Measurements from ENCODE around the gene CDIP1. TPM values are rescaled to one million over a fixed set of nuclear protein-coding genes. Genes with fewer than 3 reads are reported as not detected.

Gene CDIP1
- total and polyA plus RNA-seq, 8 donors, result 13.6 to 24.4 (median 18.9) TPM

DNA sequence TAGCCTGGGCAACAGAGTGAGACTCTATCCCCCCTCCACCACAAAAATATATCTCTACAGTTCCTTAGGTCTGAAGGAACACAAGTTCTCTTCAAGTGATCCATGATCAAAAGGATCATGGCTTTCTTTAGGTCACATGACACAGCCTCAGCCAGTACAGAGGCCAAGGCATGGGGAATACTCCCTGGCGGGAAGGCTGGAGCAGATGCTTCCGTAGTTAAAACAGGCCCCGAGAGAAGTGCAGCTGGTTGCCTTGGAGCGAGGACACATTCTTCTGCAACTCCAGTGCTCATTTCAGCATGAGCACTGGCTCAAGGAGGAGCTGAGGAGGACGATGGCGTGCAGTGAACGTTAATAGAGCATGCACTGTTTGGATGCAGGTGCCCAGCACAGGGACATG lies 13.5 kb downstream of the CDIP1 start:
- FAIRE-seq, result no peak
- H3K9me3 ChIP-seq, result no peaks in the 10 kb centered on the region
- WGBS, 2 donors, result 64 to 67% methylated on average over 7 of the region's 7 CpGs
- no peaks in the 10 kb centered on the region for H3K36me3 ChIP-seq
- no peak for ATAC-seq
- intact Hi-C loops (cut with DNase I), result no loop called here
- TF ChIP-seq, protein P1, sequence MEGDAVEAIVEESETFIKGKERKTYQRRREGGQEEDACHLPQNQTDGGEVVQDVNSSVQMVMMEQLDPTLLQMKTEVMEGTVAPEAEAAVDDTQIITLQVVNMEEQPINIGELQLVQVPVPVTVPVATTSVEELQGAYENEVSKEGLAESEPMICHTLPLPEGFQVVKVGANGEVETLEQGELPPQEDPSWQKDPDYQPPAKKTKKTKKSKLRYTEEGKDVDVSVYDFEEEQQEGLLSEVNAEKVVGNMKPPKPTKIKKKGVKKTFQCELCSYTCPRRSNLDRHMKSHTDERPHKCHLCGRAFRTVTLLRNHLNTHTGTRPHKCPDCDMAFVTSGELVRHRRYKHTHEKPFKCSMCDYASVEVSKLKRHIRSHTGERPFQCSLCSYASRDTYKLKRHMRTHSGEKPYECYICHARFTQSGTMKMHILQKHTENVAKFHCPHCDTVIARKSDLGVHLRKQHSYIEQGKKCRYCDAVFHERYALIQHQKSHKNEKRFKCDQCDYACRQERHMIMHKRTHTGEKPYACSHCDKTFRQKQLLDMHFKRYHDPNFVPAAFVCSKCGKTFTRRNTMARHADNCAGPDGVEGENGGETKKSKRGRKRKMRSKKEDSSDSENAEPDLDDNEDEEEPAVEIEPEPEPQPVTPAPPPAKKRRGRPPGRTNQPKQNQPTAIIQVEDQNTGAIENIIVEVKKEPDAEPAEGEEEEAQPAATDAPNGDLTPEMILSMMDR (IDR thresholded peaks at IDR 0.05), result no peak
- H3K4me1 ChIP-seq, result peaks cover 16 to 25% (median 23%) of the 10 kb centered on the region in 3 donors
- peak overlapping the region in 1 of 4 donors; percentile 28 for H3K27ac ChIP-seq
- no peaks in the 10 kb centered on the region for H3K27me3 ChIP-seq
- H3K4me3 ChIP-seq, result no peak overlapping the region
- DNase-seq, result no peak

DNA sequence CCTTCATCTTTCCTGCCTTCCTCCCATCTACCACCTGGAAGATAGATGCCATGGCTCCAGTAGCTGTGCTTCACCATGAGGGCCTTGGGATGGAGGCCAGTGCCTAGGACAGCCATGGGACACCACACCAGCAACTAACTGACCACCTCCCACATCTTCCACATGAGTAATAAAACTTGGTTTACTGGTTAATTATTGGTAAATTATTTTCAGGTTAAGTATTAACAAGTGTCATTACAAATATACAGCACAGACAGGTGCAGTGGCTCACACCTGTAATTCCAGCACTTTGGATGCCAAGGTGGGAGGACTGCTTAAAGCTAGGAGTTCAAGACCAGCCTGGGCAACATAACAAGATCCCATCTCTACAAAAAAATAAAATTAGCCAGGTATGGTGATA lies 14.0 kb downstream of the CDIP1 start:
- Histone ChIP-seq H3K36me3 (no peaks in the 10 kb centered on the region), H3K4me3 (no peak overlapping the region), H3K9me3 (no peaks in the 10 kb centered on the region), H3K27me3 (no peaks in the 10 kb centered on the region), H3K4me1 (peaks cover 11 to 21% (median 19%) of the 10 kb centered on the region in 3 donors), H3K27ac (peak overlapping the region in 1 of 4 donors; percentile 28)
- intact Hi-C loops (cut with DNase I), result no loop called here
- ATAC-seq (no peak), FAIRE-seq (no peak), DNase-seq (peak in 1 of 6 donors; percentile 17)
- TF ChIP-seq, protein P1 (IDR thresholded peaks at IDR 0.05), result no peak

DNA sequence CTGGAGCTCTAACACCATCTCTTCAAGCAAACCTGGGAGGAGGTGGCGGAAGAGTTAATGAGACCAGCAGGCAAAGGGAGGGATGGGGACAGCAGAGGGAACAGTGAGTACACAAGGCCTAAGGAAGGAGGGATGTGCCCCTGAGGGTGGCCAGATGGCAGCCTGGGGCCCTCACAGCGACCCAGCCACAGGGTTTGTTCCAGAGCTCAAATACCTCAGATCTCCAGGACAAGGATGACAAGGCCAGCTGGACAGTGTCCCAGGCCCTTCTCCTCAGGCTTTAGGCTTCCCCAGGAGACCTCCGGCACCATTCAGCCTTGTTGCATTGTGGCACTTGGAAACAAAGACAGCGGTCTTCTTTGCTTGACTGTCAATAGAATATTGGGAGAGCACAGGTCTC lies 14.9 kb downstream of the CDIP1 start:
- no peaks in the 10 kb centered on the region for H3K9me3 ChIP-seq
- 78 to 85% methylated on average over 4 of the region's 4 CpGs for WGBS, 2 donors
- H3K4me3 ChIP-seq, result no peak overlapping the region
- TF ChIP-seq, protein P1 (IDR thresholded peaks at IDR 0.05), result no peak
- no peaks in the 10 kb centered on the region for H3K27me3 ChIP-seq
- DNase-seq, result peak in 1 of 6 donors; percentile 29
- H3K27ac ChIP-seq, result peak overlapping the region in 1 of 4 donors; percentile 23
- H3K36me3 ChIP-seq, result no peaks in the 10 kb centered on the region
- peaks cover 4 to 13% (median 10%) of the 10 kb centered on the region in 3 donors for H3K4me1 ChIP-seq
- ATAC-seq, result no peak
- intact Hi-C loops (cut with DNase I), result no loop called here
- FAIRE-seq, result no peak

DNA sequence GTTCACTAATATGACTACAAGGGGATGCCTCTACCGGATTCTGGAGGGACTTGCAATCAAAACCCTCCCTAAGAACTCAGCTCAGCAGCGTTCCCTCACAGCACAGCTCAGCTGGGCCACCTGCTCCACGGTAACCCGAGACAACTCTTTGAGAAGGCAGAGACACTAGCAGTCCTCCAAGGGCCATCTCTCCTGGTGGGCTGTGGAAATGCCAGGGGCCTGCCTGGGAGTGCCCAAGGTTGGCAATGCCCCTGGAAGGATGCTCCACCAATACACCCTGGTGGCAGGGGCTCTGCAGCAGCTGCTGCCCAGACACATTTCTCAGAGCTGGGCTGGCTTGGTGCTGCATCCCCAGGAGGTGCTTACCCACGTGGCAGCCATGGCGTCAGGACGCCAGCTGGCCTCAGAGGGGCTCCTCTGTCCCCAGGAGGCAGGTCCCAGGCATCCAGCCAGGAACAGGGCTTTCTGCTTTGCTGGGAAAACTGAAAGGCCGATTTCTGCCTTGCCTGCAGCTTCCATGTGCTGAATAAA lies 16.5 kb downstream of the CDIP1 start:
- Histone ChIP-seq H3K9me3 (no peaks in the 10 kb centered on the region), H3K4me1 (peaks cover 0 to 12% (median 9%) of the 10 kb centered on the region in 3 donors), H3K27ac (peak overlapping the region in 1 of 4 donors; percentile 23), H3K4me3 (no peak overlapping the region), H3K36me3 (no peaks in the 10 kb centered on the region), H3K27me3 (no peaks in the 10 kb centered on the region)
- TF ChIP-seq, protein P1 (IDR thresholded peaks at IDR 0.05), result no peak
- peak in 3 of 4 donors; percentile 36 to 73 (median 71) for ATAC-seq
- intact Hi-C loops (cut with DNase I), result no loop called here
- no peak for FAIRE-seq
- WGBS, 2 donors, result 51 to 54% methylated on average over 8 of the region's 8 CpGs
- DNase-seq, result peak in 4 of 6 donors; percentile 35 to 70 (median 52)

DNA sequence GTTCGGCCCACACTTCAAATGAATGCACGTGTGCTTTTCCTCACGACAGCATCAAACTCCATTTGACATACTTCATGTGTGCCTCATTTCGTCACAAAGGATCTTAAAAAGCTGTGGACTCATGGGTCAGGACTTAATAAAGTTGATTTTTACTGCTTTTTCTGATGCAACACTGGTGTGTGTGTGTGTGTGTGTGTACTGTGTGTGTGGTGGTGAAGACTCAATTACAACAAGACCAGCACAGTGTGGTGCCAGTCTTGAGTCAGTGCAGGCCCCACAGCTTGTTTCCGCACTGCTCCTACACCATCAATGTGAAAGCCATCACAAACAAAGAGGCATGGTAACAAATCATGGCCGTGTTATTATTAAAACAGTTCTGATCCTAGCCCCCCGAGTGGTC lies 17.7 kb downstream of the CDIP1 start:
- DNase-seq (no peak), ATAC-seq (no peak), FAIRE-seq (no peak)
- Histone ChIP-seq H3K36me3 (no peaks in the 10 kb centered on the region), H3K4me1 (peaks cover 0 to 12% (median 9%) of the 10 kb centered on the region in 3 donors), H3K27me3 (no peaks in the 10 kb centered on the region), H3K27ac (no peak overlapping the region), H3K9me3 (no peaks in the 10 kb centered on the region), H3K4me3 (no peak overlapping the region)
- WGBS, 2 donors, result 78 to 86% methylated on average over 7 of the region's 7 CpGs
- intact Hi-C loops (cut with DNase I), result no loop called here
- TF ChIP-seq, protein P1 (IDR thresholded peaks at IDR 0.05), result no peak

Measured in pancreas (tissue), 10 donors.